Stimulated activated CD4-positive, alpha-beta T cell treated with anti-CD3 and anti-CD28 coated beads, Interleukin-12 subunit alpha, Interleukin-12 subunit beta, amount 100 ng/mL, for 48 hours (primary cell): Measurements from ENCODE around the gene COL5A1.
"Not testable (repeated sequence)": the region's sequence is repeated elsewhere in the genome, so short reads cannot be mapped to it uniquely, and the experiment has no call there.

ENCODE experiments used
- DNase-seq, 3 donors: peaks; one replicate each; pipeline ENCODE4 v3.0.0-alpha.2; 2020; ENCODE audit warnings: low read depth in 2 of 3, low spot score in 1 of 3

COL5A1 gene

GRCh38 chr9:134847752-134848432, 206.3 kb downstream of the COL5A1 start:
- DNase-seq: no peak

GRCh38 chr9:134848504-134848903, 206.9 kb downstream of the COL5A1 start:
- no peak for DNase-seq

- no peak for DNase-seq
Measured at GRCh38 chr9:134850611-134851010, 209.0 kb downstream of the COL5A1 start.

DNA sequence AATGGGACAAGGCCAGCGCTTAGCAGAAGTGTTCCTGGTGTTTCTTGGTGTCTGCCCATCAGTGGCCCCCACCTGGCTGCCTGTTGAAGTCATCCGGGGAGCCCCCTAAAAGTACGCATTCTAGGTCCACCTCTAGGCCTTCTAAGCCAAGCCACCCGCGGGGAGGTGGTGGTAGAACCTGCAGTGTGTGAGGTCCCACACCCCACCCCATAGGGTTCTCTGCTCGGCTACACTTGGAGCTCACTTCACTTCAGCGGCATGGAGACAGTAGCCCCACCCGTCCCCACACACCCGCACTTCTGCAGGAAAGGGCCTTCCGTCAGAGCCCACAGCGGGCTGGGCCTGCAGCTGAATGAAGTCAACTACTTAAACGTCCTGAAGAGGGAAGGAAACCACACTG, 209.4 kb downstream of the COL5A1 start:
- DNase-seq: no peak

DNA sequence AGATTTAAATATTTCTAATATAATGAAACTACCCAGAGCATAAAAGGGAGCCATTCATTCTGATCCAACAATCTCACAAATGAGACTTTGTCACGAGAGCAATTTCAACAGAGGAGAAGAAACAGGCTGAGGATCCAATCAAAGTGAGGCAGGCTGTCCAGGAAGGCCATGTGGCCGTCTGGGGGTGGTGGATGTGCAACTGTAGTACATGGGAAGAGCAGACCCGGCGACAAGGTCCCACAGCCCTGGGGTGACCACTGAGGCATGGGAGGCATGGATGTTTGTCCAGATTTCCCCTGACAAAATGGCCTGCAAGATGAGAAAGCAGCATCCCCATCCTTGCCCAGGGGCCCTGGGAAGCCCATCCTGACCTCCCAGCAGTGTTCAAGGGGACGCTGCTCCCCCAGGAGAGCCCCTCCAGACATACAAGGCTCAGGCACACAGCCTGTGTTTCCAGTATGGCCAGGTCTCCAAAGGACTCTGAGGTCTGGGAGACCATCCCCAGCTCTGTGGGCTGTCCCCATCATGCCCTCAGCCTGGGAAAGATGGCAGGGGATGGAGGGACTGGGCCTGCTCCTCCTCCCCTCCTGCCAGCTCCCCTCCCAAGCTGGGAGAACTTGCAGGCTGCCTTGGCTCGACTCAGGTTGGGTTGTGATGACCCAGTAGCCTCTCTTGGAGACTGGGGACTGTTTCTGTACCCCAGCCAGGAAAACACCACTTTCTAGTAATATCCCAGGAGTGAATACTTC, 211.5 kb downstream of the COL5A1 start:
- no peak for DNase-seq

GRCh38 chr9:134853893-134854292, 212.3 kb downstream of the COL5A1 start:
- no peak for DNase-seq

GRCh38 chr9:134854541-134854981, 213.0 kb downstream of the COL5A1 start:
- no peak for DNase-seq

DNA sequence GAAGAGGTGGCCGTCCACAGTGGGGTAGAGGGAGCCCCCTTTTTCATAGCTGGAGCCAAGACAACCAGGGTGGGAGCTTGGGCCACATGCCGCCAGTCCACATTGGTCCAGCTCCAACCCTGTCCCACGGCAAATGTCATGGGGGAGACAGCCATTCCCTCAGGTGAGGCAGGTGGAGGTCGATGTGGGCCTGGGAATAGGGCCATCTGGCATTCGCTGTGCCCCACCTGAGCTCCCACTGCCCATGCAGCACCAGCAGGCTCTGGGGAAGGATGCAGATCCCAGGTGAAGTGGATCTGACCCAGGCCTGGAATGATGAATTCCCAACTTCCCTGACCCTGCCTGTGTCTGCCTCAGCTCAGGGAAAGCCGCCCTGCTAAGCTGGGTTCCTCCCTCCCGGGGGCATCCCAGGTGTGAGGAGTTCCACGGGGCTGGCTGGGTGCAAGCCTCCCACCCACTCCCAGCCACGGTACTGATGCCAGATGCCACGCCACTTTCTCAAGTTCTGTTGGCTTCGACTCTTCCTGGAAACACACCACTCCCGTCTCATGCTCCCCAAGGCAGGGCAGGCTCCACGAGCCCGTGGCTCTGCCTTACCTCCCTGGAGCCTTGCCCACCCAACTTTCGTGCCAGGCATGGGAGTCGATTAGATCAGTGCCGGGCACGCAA, 213.8 kb downstream of the COL5A1 start:
- no peak for DNase-seq

DNA sequence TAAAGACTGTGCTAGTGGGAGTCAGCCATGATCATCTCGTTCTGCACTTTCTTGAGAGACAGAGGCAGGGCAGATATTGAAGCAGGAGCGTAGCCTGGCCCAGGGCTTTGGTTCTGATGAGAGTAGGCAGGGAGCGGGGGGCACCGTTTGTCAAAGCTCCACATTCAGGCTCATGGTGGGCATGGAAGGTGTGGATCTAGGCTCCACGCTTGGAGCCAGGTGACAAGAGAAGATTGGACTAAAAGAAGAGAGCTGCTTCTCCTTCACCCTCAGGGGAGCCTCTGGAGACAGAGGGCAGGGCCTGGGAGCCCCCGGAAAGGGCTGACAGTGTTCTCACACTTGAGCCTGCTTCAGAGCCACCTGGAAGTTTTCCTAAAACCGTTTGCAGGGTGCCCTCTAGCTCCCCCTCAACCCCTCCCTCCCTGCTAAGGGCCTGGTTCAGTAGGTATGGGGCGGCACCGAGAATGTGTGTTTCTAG, 214.3 kb downstream of the COL5A1 start:
- no peak for DNase-seq

DNA sequence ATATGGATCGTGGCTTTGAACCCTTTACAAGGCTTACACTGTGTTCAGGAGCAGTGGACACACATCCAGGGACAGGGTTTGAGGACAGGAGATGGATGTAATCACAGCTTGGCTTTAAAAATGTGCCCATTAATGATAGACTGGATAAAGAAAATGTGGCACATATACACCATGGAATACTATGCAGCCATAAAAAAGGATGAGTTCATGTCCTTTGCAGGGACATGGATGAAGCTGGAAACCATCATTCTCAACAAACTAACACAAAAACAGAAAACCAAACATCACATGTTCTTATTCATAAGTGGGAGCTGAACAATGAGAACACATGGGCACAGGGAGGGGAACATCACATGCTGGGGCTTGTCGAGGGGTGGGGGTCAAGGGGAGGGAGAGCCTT, 215.8 kb downstream of the COL5A1 start:
- DNase-seq: not testable (repeated sequence)

DNA sequence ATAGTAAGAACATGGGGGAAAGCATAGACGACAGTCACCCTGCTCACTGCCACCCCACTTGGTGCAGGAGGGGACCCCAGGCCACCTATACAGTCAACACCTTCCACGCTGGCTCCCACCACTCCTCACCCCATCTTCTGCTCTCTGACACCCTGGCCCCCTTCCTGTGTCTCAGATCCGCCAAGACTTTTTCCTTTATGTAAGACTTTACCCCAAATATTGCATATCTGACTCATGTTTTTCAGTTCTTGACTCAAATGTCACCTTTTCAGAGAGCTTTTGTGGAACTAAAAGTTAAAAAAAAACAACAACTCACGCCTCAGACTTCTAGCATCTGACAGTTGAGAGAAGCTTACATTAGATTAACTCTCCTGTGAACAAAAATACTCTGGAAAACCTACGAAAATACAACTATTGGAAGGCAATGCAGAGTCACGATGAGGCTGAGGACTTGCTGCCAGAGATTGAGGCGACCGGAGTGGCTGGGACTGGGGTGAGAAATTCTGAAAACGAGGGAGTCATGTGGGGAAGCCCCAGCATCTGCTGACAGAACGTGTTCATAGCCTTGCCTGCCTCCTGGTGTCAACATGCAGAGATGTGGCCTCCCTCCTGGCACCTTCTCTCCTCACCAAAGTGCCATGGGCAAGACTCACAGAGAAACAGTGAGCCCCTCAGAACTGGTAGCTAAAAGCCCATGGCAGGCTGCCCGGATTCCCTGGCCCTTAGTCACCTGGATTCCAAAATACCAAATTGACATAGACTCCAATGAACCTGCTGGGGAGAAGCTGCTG, 216.6 kb downstream of the COL5A1 start:
- DNase-seq: peak; percentile 38 to 47 (median 41)

GRCh38 chr9:134860510-134860909, 218.9 kb downstream of the COL5A1 start:
- no peak for DNase-seq

- no peak for DNase-seq
Measured at GRCh38 chr9:134861595-134862334, 220.2 kb downstream of the COL5A1 start.

- DNase-seq: no peak
Measured at GRCh38 chr9:134863306-134863902, 221.8 kb downstream of the COL5A1 start.

- no peak for DNase-seq
Measured at GRCh38 chr9:134863941-134864820, 222.6 kb downstream of the COL5A1 start.

GRCh38 chr9:134864821-134865190, 223.2 kb downstream of the COL5A1 start:
- DNase-seq: no peak

DNA sequence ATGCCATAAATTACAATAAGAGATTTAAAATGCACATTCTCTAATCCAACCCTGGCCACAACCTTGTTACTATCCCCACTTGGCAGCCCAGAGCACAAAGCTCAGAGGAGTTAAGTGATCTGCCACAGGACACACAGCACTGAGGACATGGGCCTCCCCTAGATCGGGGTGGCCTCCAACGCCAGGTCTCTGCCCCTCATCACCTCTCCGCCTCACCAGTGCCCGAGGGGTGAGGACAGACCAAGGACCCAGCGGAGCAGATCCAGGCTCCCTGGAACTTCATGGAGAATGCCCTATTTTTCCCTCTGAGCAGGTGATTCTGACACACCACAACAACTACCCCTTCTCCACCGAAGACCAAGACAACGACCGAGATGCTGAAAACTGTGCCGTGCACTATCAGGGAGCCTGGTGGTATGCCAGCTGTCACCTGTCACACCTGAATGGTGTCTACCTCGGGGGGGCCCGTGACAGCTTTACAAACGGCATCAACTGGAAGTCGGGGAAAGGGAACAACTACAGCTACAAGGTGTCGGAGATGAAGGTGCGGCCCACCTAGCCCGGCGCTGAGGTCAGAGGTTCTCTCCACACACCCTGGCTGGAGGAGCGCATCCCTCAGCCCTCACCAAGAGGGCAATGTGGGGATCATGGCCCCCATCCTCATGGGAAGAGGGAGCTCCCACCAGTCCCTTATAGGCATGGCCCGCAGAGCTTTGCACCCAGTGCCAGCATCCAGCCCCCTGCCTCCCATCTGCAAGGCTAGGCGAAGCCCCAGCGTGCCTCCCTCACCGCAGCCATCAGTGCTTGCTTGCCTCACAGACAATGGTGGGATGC, 226.5 kb downstream of the COL5A1 start:
- DNase-seq: no peak
